Measurements from ENCODE around the gene MPL.

The MPL gene

GRCh38 chr1:43302201-43302600, 35.4 kb upstream of the MPL start:
- TF ChIP-seq CTCF (IDR thresholded peaks at IDR 0.05; ENCODE audit: low read depth, low read length, missing control alignments) = no peak
- H3K4me3 ChIP-seq (replicated peaks; ENCODE audit: low read depth, low read length) = no peak overlapping the region
- no peak for DNase-seq (ENCODE audit: extremely low read depth, low read depth)

- no peak for DNase-seq (ENCODE audit: extremely low read depth, low read depth)
- TF ChIP-seq CTCF (IDR thresholded peaks at IDR 0.05; ENCODE audit: low read depth, low read length, missing control alignments) = no peak
- no peak overlapping the region for H3K4me3 ChIP-seq (replicated peaks; ENCODE audit: low read depth, low read length)
Observed at GRCh38 chr1:43302721-43303470, 34.7 kb upstream of the MPL start.

- no peak for TF ChIP-seq CTCF (IDR thresholded peaks at IDR 0.05; ENCODE audit: low read depth, low read length, missing control alignments)
Observed at GRCh38 chr1:43303471-43304313, 33.9 kb upstream of the MPL start.

GRCh38 chr1:43304314-43304681, 33.3 kb upstream of the MPL start:
- TF ChIP-seq CTCF (IDR thresholded peaks at IDR 0.05; ENCODE audit: low read depth, low read length, missing control alignments) = no peak
- H3K4me3 ChIP-seq (replicated peaks; ENCODE audit: low read depth, low read length) = no peak overlapping the region
- DNase-seq (ENCODE audit: extremely low read depth, low read depth) = no peak

More at GRCh38 chr1:43303471-43304313, 33.9 kb upstream of the MPL start:
- no peak overlapping the region for H3K4me3 ChIP-seq (replicated peaks; ENCODE audit: low read depth, low read length)
- no peak for DNase-seq (ENCODE audit: extremely low read depth, low read depth)

- no peak overlapping the region for H3K4me3 ChIP-seq (replicated peaks; ENCODE audit: low read depth, low read length)
- no peak for TF ChIP-seq CTCF (IDR thresholded peaks at IDR 0.05; ENCODE audit: low read depth, low read length, missing control alignments)
- no peak for DNase-seq (ENCODE audit: extremely low read depth, low read depth)
Observed at GRCh38 chr1:43304771-43305300, 32.8 kb upstream of the MPL start.

GRCh38 chr1:43305461-43305860, 32.2 kb upstream of the MPL start:
- no peak overlapping the region for H3K4me3 ChIP-seq (replicated peaks; ENCODE audit: low read depth, low read length)
- DNase-seq (ENCODE audit: extremely low read depth, low read depth) = no peak
- no peak for TF ChIP-seq CTCF (IDR thresholded peaks at IDR 0.05; ENCODE audit: low read depth, low read length, missing control alignments)
